ENCODE measurements around the gene HPSE2.

DNA sequence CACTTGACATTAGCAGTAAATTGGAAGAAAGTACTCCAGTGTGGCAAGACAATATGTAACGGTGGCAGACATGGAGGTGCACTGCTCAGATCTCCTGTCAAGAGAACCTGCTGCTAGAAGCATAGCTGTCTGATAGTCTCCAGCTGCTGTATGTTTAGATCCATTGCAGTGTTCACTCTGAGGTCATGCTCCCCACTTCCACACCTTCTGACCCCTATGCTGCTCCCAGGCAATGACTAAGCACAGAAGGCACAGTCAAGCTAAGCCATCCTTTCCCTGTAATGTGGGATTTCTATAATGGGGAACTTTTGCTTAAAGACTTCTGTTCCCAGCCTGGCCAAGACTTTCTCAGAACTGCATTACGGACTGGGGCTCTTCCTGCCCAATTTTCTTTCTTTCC is 315.8 kb downstream of the HPSE2 start:
- no peak for TF ChIP-seq GATA2 (IDR thresholded peaks at IDR 0.05; ENCODE audit: low read depth, low read length)
- TF ChIP-seq GATA3 (IDR thresholded peaks at IDR 0.05; ENCODE audit: low read depth, low read length) = no peak

Data from SH-SY5Y (cell line).